Inflammatory macrophage treated with lipopolysaccharide for 4 hours (primary cell): ENCODE results near the gene HLA-DRB1.
"Not testable (repeated sequence)": the region's sequence is repeated elsewhere in the genome, so short reads cannot be mapped to it uniquely, and the experiment has no call there.

ENCODE experiments used
- DNase-seq: peaks from one replicate; pipeline ENCODE4 v3.0.0-alpha.2; 2020

HLA-DRB1 gene

DNA sequence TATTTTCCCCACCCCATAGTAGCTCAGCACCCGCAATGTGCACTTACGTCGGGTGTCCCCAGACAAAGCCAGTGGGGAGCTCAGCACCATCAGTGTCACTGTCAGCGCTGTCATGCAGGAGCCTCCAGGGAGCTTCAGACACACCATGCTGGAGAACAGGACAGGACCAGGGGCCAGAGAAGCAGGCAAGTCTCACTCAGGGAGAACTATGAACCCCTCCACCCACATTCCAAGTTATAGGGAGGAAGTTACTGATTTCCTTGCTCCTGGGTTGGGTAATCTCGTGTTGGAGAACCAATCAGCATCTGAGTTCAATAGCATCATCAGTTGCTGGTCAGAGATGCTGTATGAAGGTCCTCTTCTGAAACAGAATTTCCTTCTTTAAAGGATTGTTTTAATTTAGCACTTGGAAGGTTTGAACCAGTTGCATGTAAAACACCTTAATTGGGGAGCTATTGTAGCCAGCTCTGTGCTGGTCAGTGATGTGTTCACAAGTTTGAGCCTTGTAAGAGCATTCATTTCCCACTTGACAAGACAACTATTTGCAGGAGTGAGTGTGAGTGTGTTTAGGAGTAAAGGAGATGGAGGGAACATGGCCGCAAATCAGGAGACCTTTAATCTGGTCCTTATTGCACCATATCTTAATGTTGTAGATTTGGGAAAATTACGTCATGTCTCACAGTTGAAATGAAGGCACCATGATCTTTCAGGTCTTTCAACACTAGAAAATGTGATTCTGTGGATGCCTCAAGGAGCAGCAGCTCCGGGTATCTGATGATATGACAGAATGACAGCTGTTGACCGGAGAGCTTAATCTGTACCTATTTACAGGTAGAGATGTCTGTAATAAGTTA lies at the start of gene HLA-DRB1:
HLA-DRB1 (minus strand) TSS at position 253 of the 854 bp plus-strand sequence; CDS start at position 147, 106 bp downstream.
- DNase-seq, result peak; percentile 76

- peak; percentile 7 for DNase-seq
Measured at GRCh38 chr6:32638532-32639219, 49.0 kb upstream of the HLA-DRB1 start.

DNA sequence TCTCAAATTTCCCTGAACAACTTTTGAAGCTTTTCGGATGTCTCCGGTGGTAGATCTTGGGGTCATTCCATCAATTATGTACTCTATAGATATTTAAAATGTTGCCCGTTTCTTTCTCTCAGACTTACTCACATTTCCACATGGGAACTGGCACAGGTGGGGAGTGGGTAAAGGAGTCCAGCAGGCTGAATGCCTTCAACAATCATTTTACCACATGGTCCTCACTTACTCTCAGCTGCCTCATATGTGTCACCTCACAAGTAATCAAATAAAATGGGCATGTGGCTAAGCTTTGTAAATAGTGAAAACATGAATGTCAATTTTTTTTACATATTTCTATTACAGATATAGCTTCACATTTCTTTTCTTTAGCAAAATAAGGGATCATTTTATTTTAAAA lies 48.2 kb upstream of the HLA-DRB1 start:
- DNase-seq, result no peak

DNA sequence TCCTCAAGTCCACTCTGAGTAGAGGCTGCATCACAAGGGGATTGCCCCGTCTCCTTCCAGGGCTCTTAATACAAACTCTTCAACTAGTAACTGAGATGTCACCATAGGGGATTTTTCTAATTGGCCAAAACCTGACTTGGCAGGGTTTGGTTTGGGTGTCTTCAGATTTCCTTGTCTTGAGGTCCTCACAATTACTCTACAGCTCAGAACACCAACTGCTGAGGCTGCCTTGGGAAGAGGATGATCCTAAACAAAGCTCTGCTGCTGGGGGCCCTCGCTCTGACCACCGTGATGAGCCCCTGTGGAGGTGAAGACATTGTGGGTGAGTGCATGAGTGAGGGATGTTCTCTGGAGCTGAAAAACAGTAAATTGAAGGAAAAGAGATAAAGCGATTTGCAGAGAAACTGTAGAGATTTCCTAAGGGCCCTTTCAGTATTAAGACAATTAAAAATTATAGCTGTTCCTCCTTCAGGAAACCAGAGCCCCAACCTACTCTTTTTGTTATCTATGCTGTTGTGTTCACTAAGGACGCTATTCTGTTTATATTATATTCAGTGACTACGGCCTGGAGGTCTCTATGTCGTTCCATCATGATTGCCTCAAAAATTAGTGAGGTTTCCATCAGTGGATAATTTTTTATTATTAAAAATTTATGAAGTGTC lies 47.7 kb upstream of the HLA-DRB1 start, which contains the start of gene HLA-DQA1:
HLA-DQA1 (plus strand) TSS at position 188 of the 662 bp plus-strand sequence; CDS start at position 241, 53 bp downstream.
- peak; percentile 91 for DNase-seq

- DNase-seq, result no peak
Measured at GRCh38 chr6:32635526-32636123, 46.0 kb upstream of the HLA-DRB1 start.

DNA sequence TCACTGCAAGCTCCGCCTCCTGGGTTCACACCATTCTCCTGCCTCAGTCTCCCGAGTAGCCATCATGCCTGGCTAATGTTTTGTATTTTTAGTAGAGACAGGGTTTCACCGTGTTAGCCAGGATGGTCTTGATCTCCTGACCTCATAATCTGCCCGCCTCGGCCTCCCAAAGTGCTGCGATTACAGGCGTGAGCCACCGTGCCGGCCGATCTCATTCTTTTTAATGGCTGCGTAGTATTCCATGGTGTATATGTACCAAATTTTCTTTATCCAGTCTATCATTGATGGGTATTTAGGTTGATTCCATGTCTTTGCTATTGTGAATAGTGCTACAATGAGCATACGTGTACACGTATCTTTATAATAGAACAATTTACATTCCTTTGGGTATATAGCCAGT lies 40.1 kb upstream of the HLA-DRB1 start:
- DNase-seq, result not testable (repeated sequence)

DNA sequence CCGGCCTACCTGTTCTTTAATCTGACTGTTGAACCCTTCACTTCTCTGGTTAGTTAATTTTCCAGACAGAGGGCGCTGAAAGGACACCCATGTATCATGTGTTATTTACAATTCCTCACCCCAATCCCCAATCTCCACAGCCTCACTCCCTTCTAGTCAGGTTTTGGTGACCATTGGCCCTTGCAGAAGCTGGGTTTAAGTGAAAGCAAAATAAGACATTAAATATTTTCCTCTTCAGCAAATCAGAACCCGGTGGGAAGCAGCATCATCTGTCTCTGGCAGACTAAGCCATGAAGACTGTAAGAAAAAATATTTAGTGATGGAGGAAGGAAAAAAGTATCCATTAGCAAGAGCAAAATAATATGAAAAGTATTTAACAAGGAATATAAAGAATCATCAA lies 38.2 kb upstream of the HLA-DRB1 start:
- DNase-seq, result peak; percentile 79

DNA sequence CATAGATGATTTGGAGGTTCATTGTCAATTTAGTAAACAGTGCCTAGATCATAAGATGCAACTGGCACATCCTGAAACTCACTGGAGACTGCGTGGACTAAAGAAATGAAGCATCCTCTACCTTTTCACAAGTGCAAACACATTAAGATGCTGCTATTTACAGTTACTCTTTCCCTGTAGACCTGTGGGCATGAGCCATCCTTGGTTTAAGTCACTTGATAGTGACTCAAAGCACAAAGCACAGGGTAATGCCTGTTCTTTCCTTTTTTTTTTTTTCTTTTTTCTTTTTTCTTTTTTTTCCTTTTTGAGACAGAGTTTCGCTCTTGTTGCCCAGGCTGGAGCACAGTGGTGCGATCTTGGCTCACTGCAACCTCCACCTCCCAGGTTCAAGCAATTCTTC lies 37.6 kb upstream of the HLA-DRB1 start:
- DNase-seq, result peak; percentile 54

- DNase-seq, result no peak
Measured at GRCh38 chr6:32625137-32625536, 35.5 kb upstream of the HLA-DRB1 start.

DNA sequence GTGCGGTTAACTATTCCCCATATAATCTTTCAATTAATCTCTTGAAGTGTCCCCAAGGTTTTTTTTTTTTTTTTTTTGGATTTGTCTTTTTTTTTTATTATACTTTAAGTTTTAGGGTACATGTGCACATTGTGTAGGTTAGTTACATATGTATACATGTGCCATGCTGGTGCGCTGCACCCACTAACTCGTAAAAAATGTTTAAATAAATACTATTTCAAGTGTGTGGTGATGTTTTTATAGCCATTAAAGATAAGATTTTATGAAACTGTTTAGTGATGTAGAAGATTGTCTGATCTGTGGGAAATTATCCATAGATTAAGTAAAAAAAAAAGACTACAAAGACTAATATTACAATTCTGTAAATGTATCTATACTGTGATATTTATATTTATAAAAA lies 34.9 kb upstream of the HLA-DRB1 start:
- DNase-seq, result no peak

DNA sequence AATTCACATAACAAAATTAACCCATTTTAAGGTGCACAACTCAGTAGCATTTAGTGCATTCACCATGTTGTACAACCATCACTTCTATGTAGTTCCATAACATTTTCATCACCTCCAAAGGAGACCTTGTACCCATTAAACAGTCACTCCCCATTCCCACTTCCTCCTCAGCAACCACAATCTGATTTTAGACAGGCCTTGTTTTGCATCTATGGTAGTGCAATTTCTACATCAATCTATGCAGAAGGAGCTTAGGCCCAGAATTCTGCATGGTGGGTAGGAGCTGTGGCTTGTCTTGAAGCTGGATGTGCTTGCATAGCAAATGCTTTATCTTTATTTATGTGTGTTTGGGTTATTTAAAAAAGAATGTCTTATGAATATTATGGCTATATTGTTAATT lies 34.0 kb upstream of the HLA-DRB1 start:
- peak; percentile 72 for DNase-seq

DNA sequence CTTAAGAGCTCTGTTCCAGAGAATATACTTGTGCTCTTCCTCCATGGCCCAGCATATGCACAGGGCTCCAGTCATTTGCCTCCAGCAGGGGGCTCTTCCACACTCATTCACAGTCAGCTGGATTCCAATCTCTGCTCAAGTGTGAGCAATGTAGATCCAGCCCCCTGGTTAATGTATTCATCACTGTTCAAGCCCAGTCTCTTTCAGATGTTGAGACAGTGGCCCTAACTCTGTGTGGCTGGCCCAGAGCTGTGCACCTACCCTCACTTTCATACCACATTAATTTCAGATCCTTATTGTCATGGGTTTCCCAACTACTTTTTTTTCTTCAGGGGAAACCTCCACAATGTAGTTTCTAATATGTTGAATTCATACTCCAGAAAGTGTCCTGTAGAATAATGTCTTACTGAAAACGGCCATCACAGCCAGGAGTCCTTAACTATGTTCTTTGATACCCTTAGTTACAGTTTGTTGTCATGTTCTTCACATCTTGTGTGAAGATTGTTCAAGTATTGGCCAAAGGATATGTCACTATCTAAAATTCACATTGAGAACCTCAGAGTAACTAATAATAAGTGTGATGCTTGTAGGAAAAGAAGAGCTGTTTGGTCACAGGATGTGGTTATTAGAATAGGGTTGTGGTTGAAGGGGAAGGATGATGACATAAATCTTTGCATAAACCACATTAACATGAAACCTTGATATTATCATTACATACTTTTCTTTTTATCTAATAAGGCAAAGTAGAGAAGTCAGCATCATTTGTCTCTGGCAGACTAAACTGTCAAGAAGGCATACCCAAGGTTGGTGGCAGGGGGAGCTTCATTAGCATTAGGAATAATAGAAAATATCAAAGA lies 33.1 kb upstream of the HLA-DRB1 start:
- DNase-seq, result peak; percentile 91

- no peak for DNase-seq
Measured at GRCh38 chr6:32621372-32621771, 31.7 kb upstream of the HLA-DRB1 start.

GRCh38 chr6:32617751-32618150 lies 28.1 kb upstream of the HLA-DRB1 start:
- DNase-seq, result no peak

DNA sequence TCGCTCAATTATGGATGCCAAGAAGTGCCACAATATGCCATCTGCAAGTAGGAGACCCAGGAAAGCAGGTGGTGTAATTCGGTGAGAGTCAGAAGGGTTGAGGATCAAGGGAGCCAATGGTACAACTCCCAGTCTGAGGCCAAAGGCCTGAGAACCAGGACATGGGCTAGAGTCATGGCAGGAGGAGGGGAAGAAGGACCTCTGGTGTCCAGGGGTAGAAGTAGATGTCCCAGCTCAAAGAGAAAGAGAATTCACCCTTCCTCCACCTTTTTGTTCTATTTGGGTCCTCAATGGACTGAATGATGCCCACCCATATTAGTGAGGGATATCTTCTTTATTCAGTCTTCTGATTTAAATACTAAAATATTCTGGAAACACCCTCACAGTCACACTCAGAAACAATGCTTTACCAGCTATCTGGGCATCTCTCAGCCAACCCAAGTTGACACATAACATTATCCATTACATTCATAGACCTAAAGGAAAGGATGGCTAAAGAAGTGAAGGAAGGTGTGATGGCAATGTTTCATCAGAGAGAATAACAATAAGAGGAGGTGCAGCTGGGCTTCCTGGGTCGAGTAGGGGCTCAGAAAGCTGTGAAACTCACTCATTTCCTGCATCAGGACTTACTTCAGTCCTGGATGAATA lies 26.4 kb upstream of the HLA-DRB1 start:
- DNase-seq, result no peak

GRCh38 chr6:32614366-32615081 lies 24.9 kb upstream of the HLA-DRB1 start:
- DNase-seq, result no peak

GRCh38 chr6:32613475-32613874 lies 23.8 kb upstream of the HLA-DRB1 start:
- DNase-seq, result peak; percentile 35

- no peak for DNase-seq
Measured at GRCh38 chr6:32610682-32611296, 21.1 kb upstream of the HLA-DRB1 start.

DNA sequence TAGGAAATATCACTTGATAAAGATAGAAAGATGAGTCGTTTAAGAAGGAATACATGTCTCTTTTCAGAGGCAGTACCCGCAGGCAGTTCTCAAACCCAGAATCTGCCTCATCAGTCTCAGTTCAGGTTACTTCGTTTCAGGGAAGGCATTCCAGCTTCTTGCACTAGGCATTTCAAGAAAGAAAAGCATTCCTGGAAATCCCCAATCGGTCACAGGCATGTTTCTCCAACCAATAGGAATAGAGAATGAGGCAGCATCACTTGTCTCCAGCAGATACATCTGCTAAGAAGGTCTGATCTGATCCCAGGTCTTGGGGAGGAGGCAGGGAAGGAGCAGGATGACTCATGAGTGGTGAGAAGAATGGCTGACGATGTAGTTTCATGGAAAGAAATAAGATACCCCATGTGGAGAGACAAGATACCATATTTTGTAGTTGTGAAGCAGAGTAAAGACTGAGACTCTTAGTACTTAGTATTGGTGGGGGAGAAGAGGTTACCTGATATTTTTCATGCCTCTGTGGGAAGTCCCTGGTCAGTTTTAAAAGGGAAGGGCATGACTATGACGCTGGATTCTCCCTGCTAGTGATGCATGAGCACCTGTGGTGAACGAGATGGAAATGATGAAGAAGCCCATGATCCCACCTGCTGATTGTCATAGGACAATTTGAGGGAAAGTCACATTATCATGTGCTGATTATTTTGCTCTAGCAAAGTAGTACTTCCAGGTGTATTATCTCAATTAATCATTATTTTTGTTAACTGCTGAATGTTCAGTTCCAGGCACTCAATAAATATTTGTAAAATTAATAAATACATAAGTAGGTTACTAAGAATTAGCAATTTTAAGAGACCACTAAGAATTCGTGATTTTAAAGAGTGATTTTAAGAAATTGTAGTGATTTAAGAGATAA lies 20.3 kb upstream of the HLA-DRB1 start:
- DNase-seq, result peak; percentile 97
